Measurements from ENCODE around the gene AGRP. TPM values are rescaled to one million over a fixed set of nuclear protein-coding genes. Genes with fewer than 3 reads are reported as not detected.

Gene AGRP
- total and polyA plus RNA-seq, 5 donors from 2014 or later, result not detected

DNA sequence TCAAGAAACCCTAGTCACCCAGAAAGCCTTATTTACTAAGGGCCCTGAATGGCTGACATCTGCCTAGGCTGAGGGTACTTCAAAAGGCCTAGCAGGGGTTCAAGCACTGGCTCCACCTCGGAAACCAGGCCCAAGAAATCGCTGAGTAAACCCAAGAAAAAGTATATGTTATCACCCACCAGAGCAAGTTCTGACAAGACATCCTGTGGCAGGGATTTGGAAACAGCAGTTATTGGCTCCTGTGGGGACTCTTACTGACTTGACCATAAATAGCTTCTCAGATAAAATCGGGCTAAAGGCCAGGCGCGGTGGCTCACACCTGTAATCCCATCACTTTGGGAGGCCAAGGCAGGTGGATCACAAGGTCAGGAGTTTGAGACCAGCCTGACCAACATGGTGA is 14.6 kb downstream of the AGRP start:
- peaks cover 5% of the 10 kb centered on the region for H3K36me3 Mint-ChIP-seq
- Histone ChIP-seq H3K27ac (ENCODE audit: insufficient read depth, low read length, poor library complexity, severe bottlenecking) (no peak overlapping the region), H3K4me3 (ENCODE audit: low read depth, low read length) (no peak overlapping the region), H3K4me1 (ENCODE audit: control insufficient read depth, insufficient read depth, low read length, poor library complexity, severe bottlenecking) (peaks cover 3% of the 10 kb centered on the region), H3K27me3 (ENCODE audit: control insufficient read depth, insufficient read depth, low read length) (no peaks in the 10 kb centered on the region), H3K9me3 (ENCODE audit: control insufficient read depth in 2 of 2, low read length in 2 of 2) (no peaks in the 10 kb centered on the region), H3K36me3 (ENCODE audit: control insufficient read depth, insufficient read depth, low read length) (no peaks in the 10 kb centered on the region)
- no peaks in the 10 kb centered on the region for H3K9me3 Mint-ChIP-seq
- H3K4me3 Mint-ChIP-seq, result no peak overlapping the region
- no peak overlapping the region for H3K27ac Mint-ChIP-seq
- ATAC-seq (ENCODE audit: low read depth in 2 of 2) (no peak), DNase-seq (no peak)
- peaks cover 6 to 57% (median 30%) of the 10 kb centered on the region in 4 donors for H3K4me1 Mint-ChIP-seq
- H3K27me3 Mint-ChIP-seq, result no peaks in the 10 kb centered on the region

DNA sequence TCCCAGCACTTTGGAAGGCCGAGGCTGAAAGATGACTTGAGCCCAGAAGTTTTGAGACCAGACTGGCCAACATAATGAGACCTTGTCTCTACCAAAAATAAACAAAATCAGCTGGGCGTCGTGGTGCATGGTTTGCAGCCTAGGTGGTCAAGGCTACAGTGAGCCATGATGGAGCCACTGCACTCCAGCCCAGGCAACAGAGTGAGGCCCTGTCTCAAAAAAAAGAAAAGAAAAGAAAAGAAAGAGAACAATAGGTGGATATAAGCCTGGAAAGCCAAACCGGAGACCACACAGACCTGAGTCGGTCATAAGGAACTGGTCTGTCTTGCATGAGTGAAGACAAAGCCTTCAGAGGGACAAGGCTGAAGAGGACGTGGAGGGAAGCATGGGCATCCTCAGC is 16.8 kb downstream of the AGRP start:
- Histone ChIP-seq H3K27me3 (ENCODE audit: control insufficient read depth, insufficient read depth, low read length) (no peaks in the 10 kb centered on the region), H3K27ac (ENCODE audit: insufficient read depth, low read length, poor library complexity, severe bottlenecking) (no peak overlapping the region), H3K36me3 (ENCODE audit: control insufficient read depth, insufficient read depth, low read length) (peaks cover 2% of the 10 kb centered on the region), H3K4me1 (ENCODE audit: control insufficient read depth, insufficient read depth, low read length, poor library complexity, severe bottlenecking) (peaks cover 3% of the 10 kb centered on the region), H3K9me3 (ENCODE audit: control insufficient read depth in 2 of 2, low read length in 2 of 2) (no peaks in the 10 kb centered on the region), H3K4me3 (ENCODE audit: low read depth, low read length) (no peak overlapping the region)
- no peaks in the 10 kb centered on the region for H3K36me3 Mint-ChIP-seq
- no peak overlapping the region for H3K4me3 Mint-ChIP-seq
- H3K9me3 Mint-ChIP-seq, result no peaks in the 10 kb centered on the region
- DNase-seq (no peak), ATAC-seq (ENCODE audit: low read depth in 2 of 2) (no peak)
- H3K4me1 Mint-ChIP-seq, result peaks cover 6 to 46% (median 21%) of the 10 kb centered on the region in 4 donors
- H3K27me3 Mint-ChIP-seq, result no peaks in the 10 kb centered on the region
- H3K27ac Mint-ChIP-seq, result peak overlapping the region in 2 of 3 donors; percentile 59 to 72

DNA sequence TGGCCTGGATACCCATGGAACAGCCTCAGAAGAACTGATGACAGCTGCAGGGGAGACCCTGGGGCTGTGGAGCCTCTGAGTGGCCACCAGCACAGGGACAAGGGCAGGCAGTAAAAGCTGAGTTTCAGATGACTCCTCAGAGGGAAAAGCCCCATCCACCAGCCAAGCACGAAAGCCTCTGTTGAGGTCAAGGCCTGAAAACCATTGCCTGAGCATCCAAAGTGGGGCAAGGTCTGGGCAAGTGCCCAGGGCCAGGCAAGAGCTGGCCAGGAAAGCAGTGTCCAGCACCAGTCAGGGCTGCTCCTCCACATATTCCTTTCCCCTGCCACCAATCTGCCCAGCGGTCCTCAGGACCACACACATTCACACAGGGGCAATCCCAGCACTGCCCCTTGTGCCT is 18.8 kb downstream of the AGRP start:
- Mint-ChIP-seq H3K36me3 (no peaks in the 10 kb centered on the region), H3K27me3 (no peaks in the 10 kb centered on the region), H3K4me3 (no peak overlapping the region), H3K27ac (peak overlapping the region in 1 of 3 donors; percentile 69), H3K9me3 (no peaks in the 10 kb centered on the region), H3K4me1 (peaks cover under 1 to 50% (median 12%) of the 10 kb centered on the region in 4 donors)
- no peaks in the 10 kb centered on the region for H3K9me3 ChIP-seq (ENCODE audit: control insufficient read depth in 2 of 2, low read length in 2 of 2)
- H3K36me3 ChIP-seq (ENCODE audit: control insufficient read depth, insufficient read depth, low read length), result peaks cover 7% of the 10 kb centered on the region
- no peaks in the 10 kb centered on the region for H3K27me3 ChIP-seq (ENCODE audit: control insufficient read depth, insufficient read depth, low read length)
- ATAC-seq (ENCODE audit: low read depth in 2 of 2) (no peak), DNase-seq (no peak)
- H3K4me3 ChIP-seq (ENCODE audit: low read depth, low read length), result no peak overlapping the region
- H3K4me1 ChIP-seq (ENCODE audit: control insufficient read depth, insufficient read depth, low read length, poor library complexity, severe bottlenecking), result peaks cover 3% of the 10 kb centered on the region
- no peak overlapping the region for H3K27ac ChIP-seq (ENCODE audit: insufficient read depth, low read length, poor library complexity, severe bottlenecking)

DNA sequence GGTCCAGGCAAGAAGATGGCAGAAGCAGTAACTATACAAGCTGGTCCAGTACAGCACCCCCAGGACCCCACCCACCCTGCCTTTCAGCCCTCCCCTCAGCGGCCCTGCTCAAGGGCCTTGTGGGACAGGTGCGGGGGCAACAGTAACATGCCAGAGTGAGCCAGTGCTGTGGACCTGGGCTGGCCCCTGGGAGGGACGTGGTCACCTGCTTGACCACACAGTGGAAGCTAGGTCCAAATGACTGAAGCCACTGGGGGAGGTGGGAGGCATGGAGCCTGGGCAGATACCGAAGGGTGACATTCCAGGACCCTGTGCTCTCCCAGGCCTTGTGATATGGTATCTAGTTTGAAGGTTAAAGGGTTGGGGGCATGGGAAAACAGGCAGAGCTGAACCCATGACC is 19.7 kb downstream of the AGRP start:
- H3K27me3 Mint-ChIP-seq, result no peaks in the 10 kb centered on the region
- no peaks in the 10 kb centered on the region for H3K9me3 ChIP-seq (ENCODE audit: control insufficient read depth in 2 of 2, low read length in 2 of 2)
- H3K4me3 ChIP-seq (ENCODE audit: low read depth, low read length), result no peak overlapping the region
- no peak overlapping the region for H3K4me3 Mint-ChIP-seq
- H3K27ac ChIP-seq (ENCODE audit: insufficient read depth, low read length, poor library complexity, severe bottlenecking), result no peak overlapping the region
- peaks cover 3% of the 10 kb centered on the region for H3K4me1 ChIP-seq (ENCODE audit: control insufficient read depth, insufficient read depth, low read length, poor library complexity, severe bottlenecking)
- no peak for ATAC-seq (ENCODE audit: low read depth in 2 of 2)
- DNase-seq, result no peak
- H3K27me3 ChIP-seq (ENCODE audit: control insufficient read depth, insufficient read depth, low read length), result no peaks in the 10 kb centered on the region
- H3K4me1 Mint-ChIP-seq, result peaks cover 0 to 50% (median 12%) of the 10 kb centered on the region in 4 donors
- H3K36me3 ChIP-seq (ENCODE audit: control insufficient read depth, insufficient read depth, low read length), result peaks cover 7% of the 10 kb centered on the region
- peak overlapping the region in 1 of 3 donors; percentile 69 for H3K27ac Mint-ChIP-seq
- no peaks in the 10 kb centered on the region for H3K9me3 Mint-ChIP-seq
- no peaks in the 10 kb centered on the region for H3K36me3 Mint-ChIP-seq

DNA sequence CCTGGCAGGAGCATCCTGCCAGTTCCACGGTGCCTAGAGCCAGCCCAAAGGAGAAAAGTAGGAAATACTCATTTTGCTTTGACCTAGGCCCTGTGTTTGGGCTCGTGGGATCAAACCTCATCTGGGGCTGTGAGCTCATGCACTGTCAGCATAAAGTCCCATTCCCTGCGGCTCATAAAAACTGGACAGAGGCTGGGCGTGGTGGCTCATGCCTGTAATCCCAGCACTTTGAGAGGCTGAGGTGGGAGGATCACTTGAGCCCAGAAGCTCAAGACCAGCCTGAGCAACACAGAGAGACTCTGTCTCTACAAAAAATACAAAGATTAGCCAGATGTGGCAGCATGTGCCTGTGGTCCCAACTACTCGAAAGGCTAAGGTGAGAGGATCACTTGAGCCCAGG is 20.3 kb downstream of the AGRP start:
- H3K27ac ChIP-seq (ENCODE audit: insufficient read depth, low read length, poor library complexity, severe bottlenecking), result no peak overlapping the region
- H3K36me3 ChIP-seq (ENCODE audit: control insufficient read depth, insufficient read depth, low read length), result peaks cover 7% of the 10 kb centered on the region
- Mint-ChIP-seq H3K27ac (no peak overlapping the region), H3K36me3 (no peaks in the 10 kb centered on the region), H3K27me3 (no peaks in the 10 kb centered on the region), H3K4me1 (peaks cover 0 to 46% (median 9%) of the 10 kb centered on the region in 4 donors), H3K9me3 (no peaks in the 10 kb centered on the region), H3K4me3 (no peak overlapping the region)
- H3K9me3 ChIP-seq (ENCODE audit: control insufficient read depth in 2 of 2, low read length in 2 of 2), result no peaks in the 10 kb centered on the region
- DNase-seq (no peak), ATAC-seq (ENCODE audit: low read depth in 2 of 2) (no peak)
- peaks cover 3% of the 10 kb centered on the region for H3K4me1 ChIP-seq (ENCODE audit: control insufficient read depth, insufficient read depth, low read length, poor library complexity, severe bottlenecking)
- no peak overlapping the region for H3K4me3 ChIP-seq (ENCODE audit: low read depth, low read length)
- no peaks in the 10 kb centered on the region for H3K27me3 ChIP-seq (ENCODE audit: control insufficient read depth, insufficient read depth, low read length)

GRCh38 chr16:67462279-67462655 is 21.1 kb downstream of the AGRP start:
- Mint-ChIP-seq H3K9me3 (no peaks in the 10 kb centered on the region), H3K27ac (no peak overlapping the region), H3K36me3 (no peaks in the 10 kb centered on the region), H3K4me1 (peaks cover 0 to 39% (median 5%) of the 10 kb centered on the region in 4 donors), H3K4me3 (no peak overlapping the region), H3K27me3 (no peaks in the 10 kb centered on the region)
- no peak overlapping the region for H3K4me3 ChIP-seq (ENCODE audit: low read depth, low read length)
- no peaks in the 10 kb centered on the region for H3K9me3 ChIP-seq (ENCODE audit: control insufficient read depth in 2 of 2, low read length in 2 of 2)
- DNase-seq (no peak), ATAC-seq (ENCODE audit: low read depth in 2 of 2) (no peak)
- no peaks in the 10 kb centered on the region for H3K27me3 ChIP-seq (ENCODE audit: control insufficient read depth, insufficient read depth, low read length)
- peaks cover 3% of the 10 kb centered on the region for H3K4me1 ChIP-seq (ENCODE audit: control insufficient read depth, insufficient read depth, low read length, poor library complexity, severe bottlenecking)
- peaks cover 7% of the 10 kb centered on the region for H3K36me3 ChIP-seq (ENCODE audit: control insufficient read depth, insufficient read depth, low read length)
- no peak overlapping the region for H3K27ac ChIP-seq (ENCODE audit: insufficient read depth, low read length, poor library complexity, severe bottlenecking)

GRCh38 chr16:67461600-67462278 is 21.6 kb downstream of the AGRP start:
- H3K36me3 ChIP-seq (ENCODE audit: control insufficient read depth, insufficient read depth, low read length), result peaks cover 7% of the 10 kb centered on the region

GRCh38 chr16:67460961-67461360 is 22.4 kb downstream of the AGRP start:
- Histone ChIP-seq H3K27me3 (ENCODE audit: control insufficient read depth, insufficient read depth, low read length) (no peaks in the 10 kb centered on the region), H3K36me3 (ENCODE audit: control insufficient read depth, insufficient read depth, low read length) (peaks cover 7% of the 10 kb centered on the region), H3K27ac (ENCODE audit: insufficient read depth, low read length, poor library complexity, severe bottlenecking) (no peak overlapping the region), H3K4me3 (ENCODE audit: low read depth, low read length) (no peak overlapping the region), H3K4me1 (ENCODE audit: control insufficient read depth, insufficient read depth, low read length, poor library complexity, severe bottlenecking) (peaks cover 3% of the 10 kb centered on the region), H3K9me3 (ENCODE audit: control insufficient read depth in 2 of 2, low read length in 2 of 2) (no peaks in the 10 kb centered on the region)
- Mint-ChIP-seq H3K27ac (peak overlapping the region in 1 of 3 donors; percentile 17), H3K36me3 (no peaks in the 10 kb centered on the region), H3K4me1 (peaks cover 0 to 38% (median 10%) of the 10 kb centered on the region in 4 donors), H3K27me3 (no peaks in the 10 kb centered on the region), H3K9me3 (no peaks in the 10 kb centered on the region), H3K4me3 (no peak overlapping the region)
- no peak for DNase-seq
- no peak for ATAC-seq (ENCODE audit: low read depth in 2 of 2)

More at GRCh38 chr16:67461600-67462278, 21.6 kb downstream of the AGRP start:
- H3K27me3 Mint-ChIP-seq, result no peaks in the 10 kb centered on the region
- DNase-seq (no peak), ATAC-seq (ENCODE audit: low read depth in 2 of 2) (no peak)
- H3K4me1 Mint-ChIP-seq, result peaks cover 0 to 40% (median 5%) of the 10 kb centered on the region in 4 donors
- Histone ChIP-seq H3K4me1 (ENCODE audit: control insufficient read depth, insufficient read depth, low read length, poor library complexity, severe bottlenecking) (peaks cover 3% of the 10 kb centered on the region), H3K9me3 (ENCODE audit: control insufficient read depth in 2 of 2, low read length in 2 of 2) (no peaks in the 10 kb centered on the region), H3K4me3 (ENCODE audit: low read depth, low read length) (no peak overlapping the region), H3K27ac (ENCODE audit: insufficient read depth, low read length, poor library complexity, severe bottlenecking) (no peak overlapping the region), H3K27me3 (ENCODE audit: control insufficient read depth, insufficient read depth, low read length) (no peaks in the 10 kb centered on the region)
- no peak overlapping the region for H3K4me3 Mint-ChIP-seq
- peak overlapping the region in 2 of 3 donors; percentile 17 to 59 for H3K27ac Mint-ChIP-seq
- no peaks in the 10 kb centered on the region for H3K9me3 Mint-ChIP-seq
- H3K36me3 Mint-ChIP-seq, result no peaks in the 10 kb centered on the region
